Measurements from ENCODE around the gene KLHL2.

GRCh38 chr4:165360041-165360695 lies 152.8 kb downstream of the KLHL2 start:
- TF ChIP-seq TCF7 (CRISPR knock-in tag; IDR thresholded peaks at IDR 0.05; ENCODE audit: low read depth) (no peak), CTCF (IDR thresholded peaks at IDR 0.05) (no peak), USF1 (CRISPR knock-in tag; IDR thresholded peaks at IDR 0.05) (no peak), NR3C1 (CRISPR knock-in tag; conservative IDR thresholded peaks at IDR 0.05; ENCODE audit: low read depth) (no peak), ESRRA (CRISPR knock-in tag; IDR thresholded peaks at IDR 0.05; ENCODE audit: borderline replicate concordance) (no peak), NFE2L1 (CRISPR knock-in tag; IDR thresholded peaks at IDR 0.05) (no peak), ATF6 (CRISPR knock-in tag; IDR thresholded peaks at IDR 0.05) (no peak), GTF2I (CRISPR knock-in tag; conservative IDR thresholded peaks at IDR 0.05) (no peak)

Measured in WTC11 (cell line).